SHP77 treated with DMSO at 0.1 percent for 48 hours (cell line): ENCODE data around the gene FAM186B.
"Not testable (repeated sequence)": the region's sequence is repeated elsewhere in the genome, so short reads cannot be mapped to it uniquely, and the experiment has no call there.

Source experiments
- DNase-seq: peaks from one replicate; lab custom pipeline; 2025; lab: John Stamatoyannopoulos, UW

FAM186B gene

GRCh38 chr12:49635656-49636055, 30.2 kb upstream of the FAM186B start:
- no peak for DNase-seq

- DNase-seq = no peak
These were observed 29.6 kb upstream of the FAM186B start for GRCh38 chr12:49635036-49635435.

DNA sequence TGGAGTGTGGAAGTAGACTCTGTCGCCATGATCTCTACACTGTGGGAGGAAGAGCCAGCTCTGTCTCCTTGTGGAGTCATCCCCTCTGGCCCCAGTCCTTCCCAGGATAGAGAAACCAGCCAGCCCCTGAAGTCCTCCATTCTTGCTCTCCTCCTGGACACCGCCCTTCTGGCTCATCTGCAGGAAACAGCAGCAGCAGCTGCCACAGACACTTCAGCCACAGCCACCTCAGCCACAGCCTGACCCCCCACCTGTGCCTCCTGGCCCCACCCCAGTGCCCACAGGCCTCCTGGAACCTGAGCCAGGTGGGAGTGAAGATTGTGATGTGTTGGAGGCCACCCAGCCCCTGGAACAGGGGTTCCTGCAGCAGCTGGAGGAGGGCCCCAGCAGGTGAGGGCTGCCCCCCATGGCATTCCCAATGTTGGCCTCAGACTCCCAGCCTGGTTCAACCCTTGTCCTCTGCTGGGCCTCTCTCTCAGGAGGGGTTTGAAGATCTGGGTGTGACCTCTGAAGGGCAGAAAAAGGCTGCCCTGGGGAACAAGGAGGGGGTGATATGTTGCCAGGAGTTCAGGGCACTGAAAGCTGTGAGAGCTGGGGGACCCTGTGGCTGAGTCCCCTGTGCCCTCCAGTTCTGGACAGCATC, 28.4 kb upstream of the FAM186B start:
- no peak for DNase-seq

- no peak for DNase-seq
These were observed 27.7 kb upstream of the FAM186B start for GRCh38 chr12:49632986-49633702.

- no peak for DNase-seq
These were observed 27.0 kb upstream of the FAM186B start for GRCh38 chr12:49632401-49632800.

DNA sequence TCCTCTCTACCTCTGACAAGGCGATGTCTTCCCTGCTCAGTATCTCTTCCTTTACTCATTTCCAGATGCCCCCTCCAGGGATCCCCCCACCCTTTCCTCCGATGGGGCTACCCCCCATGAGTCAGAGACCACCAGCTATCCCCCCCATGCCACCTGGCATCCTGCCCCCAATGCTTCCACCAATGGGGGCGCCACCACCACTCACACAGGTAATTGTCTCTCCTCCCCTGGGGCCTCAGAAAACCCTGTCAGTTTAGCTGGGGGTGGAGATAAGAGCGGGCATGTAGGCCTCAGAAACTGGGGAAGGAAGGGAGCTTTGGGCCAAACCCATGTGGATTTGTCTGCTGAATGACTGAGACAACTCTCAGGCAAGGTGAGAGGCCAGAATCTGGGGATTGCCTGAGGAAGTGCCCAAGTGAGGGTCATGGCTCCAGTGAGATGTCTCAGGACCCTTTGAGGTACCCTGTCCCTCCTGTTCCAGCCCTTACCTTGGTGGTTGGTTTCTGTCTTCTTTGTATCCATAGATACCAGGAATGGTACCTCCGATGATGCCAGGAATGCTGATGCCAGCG, 26.0 kb upstream of the FAM186B start:
- DNase-seq = no peak

GRCh38 chr12:49627752-49628360, 22.4 kb upstream of the FAM186B start:
- DNase-seq = no peak

DNA sequence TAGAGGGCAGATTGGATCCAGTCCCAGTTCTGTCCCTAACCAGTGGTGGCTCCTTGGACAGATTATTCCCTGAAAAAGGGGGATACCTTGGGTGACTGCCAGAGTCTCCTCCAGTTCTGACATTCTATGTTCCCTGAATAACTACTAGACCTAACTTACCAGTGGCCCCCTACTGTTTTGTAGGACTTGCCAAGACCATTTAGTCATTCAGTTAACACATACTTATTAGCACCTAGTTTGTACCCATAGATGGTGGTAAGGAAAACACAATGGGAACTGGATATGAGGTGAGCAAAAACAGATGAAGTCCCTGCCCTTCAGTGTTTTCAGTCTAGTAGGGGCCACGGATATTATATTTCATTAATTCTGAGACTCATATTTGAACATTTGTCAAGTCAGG, 21.4 kb upstream of the FAM186B start:
- DNase-seq = no peak

- DNase-seq = no peak
These were observed 20.9 kb upstream of the FAM186B start for GRCh38 chr12:49626169-49626835.

- no peak for DNase-seq
These were observed 19.6 kb upstream of the FAM186B start for GRCh38 chr12:49624921-49625577.

DNA sequence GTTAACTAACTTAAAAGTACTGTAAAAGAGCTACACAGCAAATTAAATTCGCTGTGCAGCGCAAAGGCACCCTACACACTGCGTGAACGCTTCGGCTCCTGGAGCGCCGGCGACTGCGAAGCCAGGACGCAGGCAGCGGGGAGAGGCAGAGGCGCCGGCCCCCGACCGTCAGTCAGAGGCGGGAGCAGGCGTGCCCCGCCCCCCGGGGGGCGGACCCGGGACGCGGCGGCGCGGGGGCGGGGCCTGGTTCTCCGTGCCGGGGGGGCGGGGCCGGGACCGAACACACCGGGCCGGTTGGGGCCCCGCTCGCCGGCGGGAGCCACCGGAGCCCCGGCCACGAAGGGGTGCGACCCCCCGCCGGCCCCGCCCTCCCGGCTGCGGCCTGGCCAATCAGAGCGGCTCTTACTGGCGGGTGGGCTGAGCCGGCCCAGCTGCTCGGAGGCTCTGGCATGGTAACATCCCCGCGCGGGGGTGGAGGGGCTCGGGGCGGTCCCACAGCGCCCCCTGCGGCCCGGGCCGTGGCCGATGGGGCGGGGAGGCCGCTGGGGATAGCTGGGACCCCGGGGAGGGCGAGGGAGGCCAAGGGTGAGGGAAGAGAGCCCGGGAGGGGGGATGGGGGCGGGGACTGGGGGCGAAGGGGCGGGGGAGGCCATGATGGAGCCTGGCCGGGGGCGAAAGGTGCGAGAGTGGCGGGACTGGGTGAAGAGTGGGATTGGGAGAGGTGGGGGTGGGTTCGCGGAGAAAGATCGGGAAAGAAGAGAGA, 17.9 kb upstream of the FAM186B start, which contains the start of gene PRPF40B:
Gene PRPF40B (plus strand): TSS at position 420 of the 763 bp plus-strand sequence. CDS start 30 bp downstream, at position 450.
- peak; percentile 69 for DNase-seq

- DNase-seq = no peak
These were observed 17.2 kb upstream of the FAM186B start for GRCh38 chr12:49622501-49623141.

GRCh38 chr12:49621651-49622500, 16.4 kb upstream of the FAM186B start:
- DNase-seq = no peak

DNA sequence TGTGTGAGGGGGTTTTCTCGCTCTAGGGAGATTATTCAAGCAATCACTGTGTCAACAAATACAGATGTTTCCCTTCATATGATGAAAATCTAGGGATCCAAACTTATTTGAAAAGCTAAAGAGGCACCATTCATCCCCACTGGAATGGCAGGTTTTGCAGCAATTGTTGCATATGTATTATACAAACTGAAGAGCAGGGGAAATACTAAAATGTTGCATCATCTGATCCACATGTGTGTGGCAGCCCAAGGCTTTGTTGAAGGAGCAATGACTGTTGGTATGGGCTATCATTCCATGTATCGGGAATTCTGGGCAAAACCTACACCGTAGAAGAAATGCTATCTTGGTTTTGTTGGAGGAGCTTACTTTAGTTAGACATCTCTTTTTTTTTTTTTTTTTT, 13.8 kb upstream of the FAM186B start:
- no peak for DNase-seq

DNA sequence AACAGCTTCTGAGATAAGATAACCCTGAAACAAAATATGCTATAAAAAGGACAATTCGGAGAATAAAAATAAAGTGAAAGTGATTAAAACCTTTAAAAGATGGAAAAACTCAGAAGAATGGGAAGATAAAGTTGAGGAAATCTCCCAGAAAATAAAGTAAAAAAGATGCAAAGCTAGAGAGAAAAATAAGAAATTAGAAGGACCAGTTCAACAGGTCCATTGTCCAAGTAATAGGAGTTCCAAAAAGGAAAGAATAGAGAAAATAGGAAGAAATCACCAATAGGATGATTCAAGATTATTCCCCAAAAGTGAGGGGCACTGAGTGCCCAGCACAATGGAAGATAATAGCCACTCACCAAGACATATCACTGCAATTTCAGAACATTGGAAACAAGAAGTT, 13.1 kb upstream of the FAM186B start:
- DNase-seq = no peak

- DNase-seq = no peak
These were observed 11.2 kb upstream of the FAM186B start for GRCh38 chr12:49616533-49617219.

DNA sequence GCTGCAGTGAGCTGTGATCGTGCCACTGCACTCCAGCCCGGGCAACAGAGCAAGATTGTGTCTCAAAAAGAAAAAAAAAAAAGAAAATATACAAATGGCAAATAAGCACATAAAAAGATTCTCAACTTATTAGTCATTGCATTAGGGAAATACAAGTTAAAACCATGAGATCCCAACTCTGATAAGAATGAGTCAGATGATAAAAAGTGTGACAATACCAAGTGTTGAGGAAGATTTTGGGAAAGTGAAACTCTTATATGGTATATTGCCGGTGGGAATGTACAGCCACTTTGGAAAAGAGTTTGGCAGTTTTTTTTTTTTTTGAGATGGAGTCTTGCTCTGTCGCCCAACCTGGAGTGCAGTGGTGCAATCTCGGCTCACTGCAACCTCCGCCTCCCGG, 10.3 kb upstream of the FAM186B start:
- no peak for DNase-seq

DNA sequence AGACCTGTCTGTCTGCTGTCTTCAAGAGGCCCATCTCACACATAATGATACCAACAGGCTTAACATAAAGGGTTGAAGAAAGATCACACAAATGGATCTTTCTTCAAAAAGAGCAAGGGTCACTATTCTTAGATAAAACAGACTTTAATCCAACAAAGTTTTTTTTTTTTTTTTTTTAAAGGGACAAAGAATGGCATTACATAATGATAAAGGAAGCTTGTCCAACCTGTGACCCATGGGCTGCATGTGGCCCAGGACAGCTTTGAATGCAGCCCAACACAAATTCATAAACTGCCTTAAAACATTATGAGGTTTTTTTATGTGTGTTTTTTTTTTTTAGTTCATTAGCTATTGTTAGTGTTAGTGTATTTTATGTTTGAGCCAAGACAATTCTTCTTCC, 6.8 kb upstream of the FAM186B start:
- no peak for DNase-seq

GRCh38 chr12:49610785-49611184, 5.3 kb upstream of the FAM186B start:
- DNase-seq = not testable (repeated sequence)
